KMS-11 (cell line): Measurements from ENCODE around the gene UNC79.

ENCODE experiments used
- H2AFZ ChIP-seq: fragments of 200-600 bp; sonication (generic); 2 replicates; pipeline ENCODE4 v1.6.1; 2016; ENCODE audit warnings: antibody characterized with exemption, mixed run types, low read depth
- H3K27ac ChIP-seq: fragments of 200-600 bp; sonication (generic); 2 replicates; pipeline ENCODE4 v1.6.1; 2016; ENCODE audit warnings: mild to moderate bottlenecking, mixed run types
- H3K27me3 ChIP-seq: fragments of 200-600 bp; sonication (generic); 2 replicates; pipeline ENCODE4 v1.6.1; 2017; ENCODE audit warnings: mild to moderate bottlenecking, low read depth, mixed run types, moderate library complexity; ENCODE audit not compliant: insufficient read depth
- H3K36me3 ChIP-seq: fragments of 200-600 bp; sonication (generic); 2 replicates; pipeline ENCODE4 v1.6.1; 2017; ENCODE audit warnings: mild to moderate bottlenecking, mixed run types; ENCODE audit not compliant: insufficient read depth
- H3K4me1 ChIP-seq: fragments of 200-600 bp; sonication (generic); 2 replicates; pipeline ENCODE4 v1.6.1; 2016; ENCODE audit warnings: mild to moderate bottlenecking, low read depth, mixed run types; ENCODE audit not compliant: poor library complexity, severe bottlenecking
- H3K4me2 ChIP-seq: fragments of 200-600 bp; sonication (generic); 2 replicates; pipeline ENCODE4 v1.7.0; 2016; ENCODE audit warnings: mild to moderate bottlenecking, mixed run types
- H3K4me3 ChIP-seq: fragments of 200-600 bp; sonication (generic); IDR thresholded peaks from 2 replicates; pipeline ENCODE4 v1.6.1; 2017; ENCODE audit warnings: low read depth, low read length, mixed read lengths; ENCODE audit not compliant: insufficient read depth
- H3K79me2 ChIP-seq: fragments of 200-600 bp; sonication (generic); 2 replicates; pipeline ENCODE4 v1.6.1; 2016; ENCODE audit warnings: low read depth, mixed run types; ENCODE audit not compliant: insufficient read depth
- H3K9ac ChIP-seq: fragments of 200-600 bp; sonication (generic); 2 replicates; pipeline ENCODE4 v1.6.1; 2016; ENCODE audit warnings: mild to moderate bottlenecking, mixed run types
- H4K20me1 ChIP-seq: fragments of 200-600 bp; sonication (generic); 2 replicates; pipeline ENCODE4 v1.6.1; 2016; ENCODE audit warnings: mild to moderate bottlenecking, mixed run types; ENCODE audit not compliant: insufficient read depth
- TF ChIP-seq, protein P1 (sequence below): fragments of 200-600 bp; sonication (generic); conservative IDR thresholded peaks from 2 replicates; pipeline ENCODE4 v1.6.1; 2017; ENCODE audit warnings: low read depth, mild to moderate bottlenecking, antibody characterized with exemption, low read length, moderate library complexity, mixed read lengths

UNC79 gene

GRCh38 chr14:93528884-93529558 lies 98.3 kb downstream of the UNC79 start:
- TF ChIP-seq, protein P1, sequence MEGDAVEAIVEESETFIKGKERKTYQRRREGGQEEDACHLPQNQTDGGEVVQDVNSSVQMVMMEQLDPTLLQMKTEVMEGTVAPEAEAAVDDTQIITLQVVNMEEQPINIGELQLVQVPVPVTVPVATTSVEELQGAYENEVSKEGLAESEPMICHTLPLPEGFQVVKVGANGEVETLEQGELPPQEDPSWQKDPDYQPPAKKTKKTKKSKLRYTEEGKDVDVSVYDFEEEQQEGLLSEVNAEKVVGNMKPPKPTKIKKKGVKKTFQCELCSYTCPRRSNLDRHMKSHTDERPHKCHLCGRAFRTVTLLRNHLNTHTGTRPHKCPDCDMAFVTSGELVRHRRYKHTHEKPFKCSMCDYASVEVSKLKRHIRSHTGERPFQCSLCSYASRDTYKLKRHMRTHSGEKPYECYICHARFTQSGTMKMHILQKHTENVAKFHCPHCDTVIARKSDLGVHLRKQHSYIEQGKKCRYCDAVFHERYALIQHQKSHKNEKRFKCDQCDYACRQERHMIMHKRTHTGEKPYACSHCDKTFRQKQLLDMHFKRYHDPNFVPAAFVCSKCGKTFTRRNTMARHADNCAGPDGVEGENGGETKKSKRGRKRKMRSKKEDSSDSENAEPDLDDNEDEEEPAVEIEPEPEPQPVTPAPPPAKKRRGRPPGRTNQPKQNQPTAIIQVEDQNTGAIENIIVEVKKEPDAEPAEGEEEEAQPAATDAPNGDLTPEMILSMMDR: no peak

GRCh38 chr14:93531644-93532043 lies 100.9 kb downstream of the UNC79 start:
- Histone ChIP-seq H3K4me3 (no peak overlapping the region), H3K36me3 (no peaks in the 10 kb centered on the region), H3K9ac (no peak overlapping the region), H3K4me1 (no peaks in the 10 kb centered on the region), H3K27me3 (no peaks in the 10 kb centered on the region), H4K20me1 (no peaks in the 10 kb centered on the region), H3K27ac (no peak overlapping the region), H2AFZ (no peak overlapping the region), H3K79me2 (no peaks in the 10 kb centered on the region), H3K4me2 (no peak overlapping the region)
- TF ChIP-seq, protein P1: no peak

More at GRCh38 chr14:93528884-93529558, 98.3 kb downstream of the UNC79 start:
- H3K4me2 ChIP-seq: no peak overlapping the region
- no peaks in the 10 kb centered on the region for H3K79me2 ChIP-seq
- H3K9ac ChIP-seq: no peak overlapping the region
- no peaks in the 10 kb centered on the region for H3K36me3 ChIP-seq
- no peaks in the 10 kb centered on the region for H4K20me1 ChIP-seq
- H3K27me3 ChIP-seq: no peaks in the 10 kb centered on the region
- H2AFZ ChIP-seq: no peak overlapping the region
- no peak overlapping the region for H3K27ac ChIP-seq
- H3K4me3 ChIP-seq: no peak overlapping the region
- H3K4me1 ChIP-seq: no peaks in the 10 kb centered on the region

- Histone ChIP-seq H3K4me1 (no peaks in the 10 kb centered on the region), H4K20me1 (no peaks in the 10 kb centered on the region), H3K4me3 (no peak overlapping the region), H3K27ac (no peak overlapping the region), H3K79me2 (no peaks in the 10 kb centered on the region), H3K36me3 (no peaks in the 10 kb centered on the region), H3K9ac (no peak overlapping the region), H2AFZ (no peak overlapping the region), H3K4me2 (no peak overlapping the region), H3K27me3 (no peaks in the 10 kb centered on the region)
- TF ChIP-seq, protein P1: no peak
These were observed 101.8 kb downstream of the UNC79 start for GRCh38 chr14:93532541-93532940.

DNA sequence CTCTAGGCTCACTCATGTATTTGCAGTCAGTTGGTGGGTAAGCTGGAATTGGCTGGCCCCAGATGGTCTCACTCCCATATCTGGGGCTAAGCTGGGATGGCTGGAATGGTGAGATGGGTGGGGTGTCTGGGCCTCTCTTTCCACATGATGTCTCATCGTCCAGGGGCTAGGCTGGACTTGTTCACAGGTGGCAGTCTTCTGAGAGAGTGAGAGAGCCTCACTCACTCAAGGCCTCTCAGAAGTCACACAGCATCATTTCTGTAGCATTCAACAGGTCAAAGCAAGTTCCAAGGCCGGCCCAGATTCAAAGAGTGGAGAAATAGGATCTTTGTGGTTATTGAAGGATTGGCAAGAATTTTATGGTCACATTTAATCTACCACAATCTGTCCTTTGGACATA lies 102.7 kb downstream of the UNC79 start:
- no peaks in the 10 kb centered on the region for H3K36me3 ChIP-seq
- H3K27ac ChIP-seq: no peak overlapping the region
- H4K20me1 ChIP-seq: no peaks in the 10 kb centered on the region
- H3K4me3 ChIP-seq: no peak overlapping the region
- no peak overlapping the region for H3K9ac ChIP-seq
- no peak overlapping the region for H3K4me2 ChIP-seq
- H2AFZ ChIP-seq: no peak overlapping the region
- H3K79me2 ChIP-seq: no peaks in the 10 kb centered on the region
- no peaks in the 10 kb centered on the region for H3K4me1 ChIP-seq
- H3K27me3 ChIP-seq: no peaks in the 10 kb centered on the region
- TF ChIP-seq, protein P1: no peak
